HG03565 (cell line): ENCODE results near the gene SIX2.

ENCODE experiments used
- ATAC-seq: cut with Tn5 transposase; IDR thresholded peaks from one replicate; pipeline ENCODE4 v1.9.1; 2021; ENCODE audit warnings: mild to moderate bottlenecking, moderate library complexity; ENCODE audit not compliant: unreplicated experiment

The SIX2 gene

GRCh38 chr2:45020439-45020838 is 11.2 kb upstream of the SIX2 start:
- no peak for ATAC-seq

- no peak for ATAC-seq
These were observed 8.8 kb upstream of the SIX2 start for GRCh38 chr2:45018023-45018422.

- no peak for ATAC-seq
These were observed 5.6 kb upstream of the SIX2 start for GRCh38 chr2:45014831-45015230.

GRCh38 chr2:45014016-45014702 is 4.9 kb upstream of the SIX2 start:
- no peak for ATAC-seq

DNA sequence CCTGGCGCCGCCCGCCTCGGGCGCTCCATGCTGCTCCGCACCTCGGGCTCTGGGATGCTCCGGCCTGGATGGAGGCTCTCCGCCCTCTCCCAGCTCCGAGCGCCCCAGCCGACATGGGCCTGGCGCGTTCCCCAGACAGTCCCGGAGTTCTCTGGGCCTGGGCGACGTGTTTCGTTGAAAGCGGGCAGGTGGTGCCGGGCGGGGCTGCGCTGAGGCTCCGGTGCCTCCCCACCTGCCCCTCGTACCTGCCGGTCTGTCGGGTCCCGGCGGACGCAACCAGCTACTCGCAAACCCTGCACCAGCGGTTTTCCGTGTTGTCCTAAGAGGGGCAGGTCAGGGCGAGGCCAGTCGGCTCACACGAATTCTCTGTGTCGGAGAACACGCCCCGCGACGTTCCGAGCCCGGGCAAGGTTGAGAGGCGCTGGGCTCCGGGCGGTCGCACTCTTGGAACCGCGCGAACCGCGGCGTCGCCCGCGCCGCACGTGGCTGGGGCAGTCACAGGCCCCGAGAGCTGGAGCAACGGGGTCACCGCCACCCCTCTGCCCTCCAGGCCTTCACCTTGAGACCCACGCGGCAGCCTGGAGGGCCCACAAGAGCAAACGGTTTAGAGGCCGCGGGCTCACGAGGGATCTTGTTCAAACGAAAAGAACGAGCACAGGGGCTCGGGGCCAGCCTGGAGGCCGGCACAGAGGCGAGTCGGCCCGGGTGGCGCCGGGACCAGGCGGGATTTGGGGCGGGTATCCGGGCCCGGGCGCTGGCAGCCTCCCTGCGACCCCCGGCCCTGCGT is 4.2 kb upstream of the SIX2 start:
- no peak for ATAC-seq

DNA sequence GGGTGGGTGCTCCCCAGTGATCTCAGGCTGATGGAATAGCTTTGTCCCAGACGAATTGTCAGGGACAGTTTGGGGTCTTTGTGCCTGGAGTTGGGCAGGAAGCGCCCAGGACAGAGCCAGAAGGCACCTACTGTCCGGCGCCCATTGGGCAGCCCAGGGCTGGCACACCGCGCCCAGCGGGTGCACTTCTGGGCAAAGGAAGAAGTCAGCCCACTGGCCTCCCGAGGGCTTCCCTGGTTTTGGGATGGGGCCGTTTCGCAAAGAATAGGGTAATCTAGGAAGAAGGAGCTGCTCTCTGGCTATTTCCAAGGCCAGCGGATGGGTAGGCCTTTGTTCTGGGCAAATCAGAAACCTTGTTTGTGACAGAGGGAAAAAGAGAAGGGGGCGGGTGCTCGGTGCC is 3.5 kb upstream of the SIX2 start:
- ATAC-seq = no peak

- no peak for ATAC-seq
These were observed 2.7 kb upstream of the SIX2 start for GRCh38 chr2:45011621-45012602.

DNA sequence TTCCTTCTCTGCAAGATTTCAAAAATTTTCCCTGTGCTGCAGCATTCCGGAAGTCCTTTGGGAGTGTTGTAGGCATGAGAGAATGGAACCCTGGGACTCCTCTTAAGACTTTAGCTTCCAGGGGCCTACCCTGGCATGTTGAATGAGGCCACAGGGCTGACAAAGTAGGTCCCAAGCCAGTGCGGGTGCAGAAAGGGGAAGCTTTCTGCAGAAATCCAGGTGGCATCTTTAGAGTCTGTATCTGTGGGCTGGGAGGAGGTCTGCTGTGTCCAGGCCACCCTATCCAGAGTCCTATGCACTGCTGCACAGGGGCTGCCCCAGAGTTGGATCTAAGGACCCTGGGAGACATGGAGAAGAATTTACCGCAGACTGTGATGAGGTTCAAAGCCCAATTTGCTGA is 1.9 kb upstream of the SIX2 start:
- no peak for ATAC-seq

DNA sequence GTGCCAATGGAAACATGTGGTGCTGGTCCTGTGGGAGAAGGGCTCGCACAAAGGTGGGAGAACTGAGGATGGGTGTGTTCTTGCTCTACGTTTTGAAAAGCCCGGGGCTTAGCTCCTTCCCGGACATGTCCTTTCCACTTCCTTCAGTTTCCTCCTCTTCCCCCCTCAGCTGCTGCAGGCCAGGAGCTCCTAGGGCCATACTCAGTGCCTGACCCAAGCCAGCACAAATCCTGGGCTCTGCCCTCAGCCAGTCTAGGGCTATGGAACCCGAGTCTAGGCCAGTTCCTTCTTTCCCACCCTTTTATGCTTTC is 1.4 kb upstream of the SIX2 start:
- ATAC-seq = no peak

DNA sequence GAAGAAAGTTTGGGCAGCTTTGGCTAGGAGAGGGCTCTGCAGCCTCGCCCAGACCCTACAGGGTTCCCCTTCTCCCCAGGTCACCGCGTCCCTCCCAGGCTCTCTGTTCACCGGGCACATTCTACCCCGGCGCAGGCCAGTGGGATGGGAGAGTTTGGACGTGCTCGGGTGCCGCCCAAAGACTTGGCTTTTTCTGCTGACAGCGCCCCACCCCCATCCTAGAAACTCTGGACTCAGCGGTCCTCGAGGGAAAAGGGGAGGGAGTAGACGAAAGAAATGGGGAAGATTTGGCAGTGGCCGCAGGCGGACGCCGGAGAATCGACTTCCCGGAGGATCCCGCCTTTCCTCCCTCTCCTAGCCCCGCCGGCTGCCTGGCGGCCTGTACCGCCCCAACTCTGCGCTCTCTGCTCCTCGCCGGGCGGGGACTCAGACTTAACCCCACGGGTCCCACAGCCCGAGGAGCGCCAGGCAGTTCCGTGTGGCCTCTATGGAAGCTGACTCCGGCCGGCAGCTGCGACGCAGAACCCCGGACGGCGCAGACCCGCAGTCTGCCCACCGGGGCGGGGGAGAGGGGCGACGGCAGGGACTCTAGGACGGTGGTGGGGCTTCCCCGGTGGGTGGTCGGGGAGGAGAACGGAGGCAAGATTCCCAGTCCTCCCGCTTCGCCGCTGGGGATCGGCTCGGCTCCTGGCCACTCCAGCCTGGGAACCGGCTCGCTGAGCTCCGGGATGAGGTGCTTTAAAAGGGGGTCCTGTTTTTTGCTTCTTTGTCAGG is 863 bp upstream of the SIX2 start:
- ATAC-seq = no peak

DNA sequence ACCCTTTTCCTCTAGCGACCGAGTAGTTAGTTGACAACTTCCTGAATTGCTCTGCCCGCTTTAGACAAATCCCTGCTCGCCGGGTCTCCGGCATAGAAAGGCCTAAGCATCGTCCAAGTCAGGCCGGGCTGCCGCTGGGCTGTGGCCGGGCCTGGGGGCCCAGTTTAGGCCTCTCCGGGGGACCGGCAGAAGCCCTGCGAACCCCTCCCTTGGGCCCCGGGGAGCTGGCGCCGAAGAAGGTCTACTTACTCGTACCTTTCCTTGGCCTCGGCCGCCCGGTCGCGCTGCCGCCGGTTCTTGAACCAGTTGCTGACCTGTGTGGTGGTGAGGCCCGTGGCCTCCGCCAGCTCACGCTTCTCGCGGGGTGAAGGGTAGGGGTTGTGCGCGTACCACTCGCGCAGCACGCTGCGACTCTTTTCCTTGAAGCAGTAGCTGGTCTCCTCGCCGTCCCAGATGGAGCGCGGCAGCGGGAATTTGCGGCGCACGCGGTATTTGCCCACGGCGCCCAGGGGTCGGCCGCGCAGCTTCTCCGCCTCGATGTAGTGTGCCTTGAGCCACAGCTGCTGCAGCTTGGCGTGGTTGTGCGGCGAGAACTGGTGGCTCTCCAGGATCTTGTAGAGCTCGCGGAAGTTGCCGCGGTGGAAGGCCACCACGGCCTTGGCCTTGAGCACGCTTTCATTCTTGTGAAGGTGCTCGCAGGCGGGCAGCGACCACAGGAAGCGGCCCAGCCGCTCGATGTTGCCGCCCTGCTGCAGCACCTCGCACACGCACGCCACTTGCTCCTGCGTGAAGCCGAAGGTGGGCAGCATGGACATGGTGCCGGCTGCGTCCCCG is 739 bp downstream of the SIX2 start:
- no peak for ATAC-seq

GRCh38 chr2:45007961-45008295 is 1.3 kb downstream of the SIX2 start:
- ATAC-seq = no peak

DNA sequence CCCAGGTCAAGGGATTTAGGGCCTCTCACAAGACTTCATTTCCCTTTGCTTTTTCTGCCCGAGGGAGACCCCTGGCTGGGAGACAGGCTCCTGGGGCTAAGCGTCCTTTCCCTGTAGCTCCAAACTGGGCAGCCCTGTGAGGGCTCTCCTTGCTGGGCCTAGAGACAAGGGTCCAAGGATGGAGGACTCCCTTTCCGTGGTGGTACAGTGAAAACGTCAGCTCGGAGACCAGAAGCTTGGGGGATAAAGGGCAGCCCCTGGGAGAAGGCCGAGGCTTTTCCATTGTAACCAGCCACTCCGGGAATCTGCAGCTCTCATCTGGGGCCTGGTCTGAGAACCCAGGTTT is 2.3 kb downstream of the SIX2 start:
- ATAC-seq = no peak

DNA sequence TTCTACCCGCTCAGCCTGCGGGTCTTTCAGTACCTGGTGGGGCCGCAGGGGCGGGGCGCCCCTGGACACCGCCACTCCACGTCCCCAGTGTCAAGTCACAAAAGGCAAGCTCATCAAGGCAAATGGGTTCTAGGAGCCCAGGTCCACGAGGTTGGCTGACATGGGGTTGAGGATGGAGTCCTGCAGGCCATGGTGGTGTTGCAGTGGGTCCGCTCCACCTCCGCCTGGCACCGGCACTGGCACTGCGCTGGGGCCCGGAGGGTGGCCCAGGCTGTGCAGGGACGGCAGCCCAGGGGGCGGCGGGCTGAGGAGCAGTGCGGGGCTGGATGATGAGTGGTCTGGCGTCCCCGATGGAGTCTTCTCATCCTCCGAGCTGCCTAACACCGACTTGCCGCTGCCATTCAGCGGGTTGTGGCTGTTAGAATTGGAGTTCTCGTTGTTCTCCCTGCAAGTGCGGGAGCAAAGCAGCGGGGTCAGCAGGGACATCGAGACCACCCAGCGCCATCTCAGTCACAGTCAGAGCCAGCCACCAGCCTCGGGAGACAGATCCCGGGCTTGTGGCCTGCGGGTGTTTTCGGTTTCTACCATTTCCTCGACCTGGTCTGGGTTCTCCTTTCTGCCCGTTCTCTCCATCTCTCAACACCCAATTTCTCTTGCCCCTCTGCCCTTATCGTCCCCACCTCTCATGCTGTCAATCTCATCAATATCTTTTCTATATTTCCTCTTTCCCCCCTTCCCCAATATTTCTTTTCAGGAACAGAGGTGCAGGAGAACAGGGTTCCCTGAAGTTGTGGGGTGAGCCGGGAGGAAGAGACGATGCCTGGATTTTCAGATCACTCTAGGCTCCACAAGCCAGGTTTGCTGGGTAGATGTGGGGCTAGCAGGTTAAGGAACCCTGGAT is 3.0 kb downstream of the SIX2 start:
- ATAC-seq = no peak

DNA sequence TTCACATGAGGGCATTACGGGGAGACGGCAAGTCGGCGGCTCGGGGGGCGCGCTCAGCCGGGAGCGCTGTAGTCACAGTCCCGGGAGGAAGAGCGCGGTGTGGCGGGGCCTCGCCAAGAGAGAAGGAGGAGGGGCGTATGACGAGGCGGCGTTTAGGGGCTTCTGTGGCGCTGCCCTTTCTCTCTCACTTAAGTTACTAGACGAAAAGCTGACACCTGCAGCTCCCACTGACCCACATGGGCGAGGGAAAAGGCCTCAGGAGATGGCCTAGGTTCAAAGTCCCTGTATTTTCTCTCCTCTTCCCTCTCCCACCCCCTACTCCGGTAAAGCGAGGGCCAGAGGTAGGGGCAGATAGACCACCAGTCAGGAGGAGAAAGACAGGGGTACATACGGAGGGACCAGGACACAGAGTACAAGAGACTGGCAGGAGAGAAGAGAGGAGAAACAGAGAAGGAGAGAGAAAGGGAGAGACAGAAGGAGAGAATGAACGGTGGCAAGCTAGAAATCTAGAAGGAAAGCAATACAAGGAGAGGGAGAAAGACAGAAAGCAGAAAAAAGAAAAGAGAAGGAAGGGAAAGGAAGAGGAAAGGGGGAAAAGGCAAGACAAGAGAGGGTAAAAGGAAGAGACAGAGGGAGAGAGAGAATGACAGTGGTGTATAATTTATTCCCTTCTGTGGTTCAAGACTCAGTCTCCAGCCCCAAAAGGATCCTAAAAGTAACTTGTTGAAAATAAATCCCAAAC is 3.8 kb downstream of the SIX2 start:
- no peak for ATAC-seq

GRCh38 chr2:45004562-45005191 is 4.6 kb downstream of the SIX2 start:
- ATAC-seq = no peak

GRCh38 chr2:45003579-45004551 is 5.4 kb downstream of the SIX2 start:
- no peak for ATAC-seq
